Lung (tissue), 12 donors: ENCODE data around the gene PES1. TPM values are rescaled to one million over a fixed set of nuclear protein-coding genes. Genes with fewer than 3 reads are reported as not detected.
A peak's percentile ranks its signal among the peaks of the same experiment; 100 is the strongest.

ENCODE experiments used
- ATAC-seq: fragments of 200-7000 bp; cut with Tn5 transposase; one replicate; pipeline ENCODE4 v1.9.1; 2020; ENCODE audit warnings: moderate number of reproducible peaks; ENCODE audit not compliant: insufficient read depth, low FRiP score
- DNase-seq, 3 donors: peaks; one replicate each; pipeline ENCODE4 v3.0.0-alpha.2; 2013 to 2017
- H3K27ac ChIP-seq, 2 donors: one replicate each; pipeline ENCODE4 v1.5.1; 2013; ENCODE audit warnings: mild to moderate bottlenecking in 2 of 2, moderate library complexity in 2 of 2, control low read depth in 1 of 2, inconsistent platforms in 1 of 2, low read depth in 1 of 2, low read length in 1 of 2
- H3K27me3 ChIP-seq, 3 donors: one replicate each; pipeline ENCODE4 v1.5.1; 2013; ENCODE audit warnings: low read length in 2 of 3; ENCODE audit not compliant: control insufficient read depth in 3 of 3, insufficient read depth in 3 of 3
- H3K36me3 ChIP-seq, 4 donors: one replicate each; pipeline ENCODE4 v1.5.1; 2013; ENCODE audit warnings: low read length in 4 of 4, mild to moderate bottlenecking in 1 of 4, moderate library complexity in 1 of 4; ENCODE audit not compliant: control insufficient read depth in 4 of 4, insufficient read depth in 4 of 4
- H3K4me1 ChIP-seq, 5 donors: one replicate each; pipeline ENCODE4 v1.5.1; 2013; ENCODE audit warnings: low read length in 5 of 5, mild to moderate bottlenecking in 2 of 5, moderate library complexity in 1 of 5; ENCODE audit not compliant: control insufficient read depth in 5 of 5, insufficient read depth in 5 of 5
- H3K4me3 ChIP-seq: one replicate; pipeline ENCODE4 v1.5.1; 2013; ENCODE audit warnings: mild to moderate bottlenecking, control low read depth, moderate library complexity
- H3K9ac ChIP-seq, 2 donors: one replicate each; pipeline ENCODE4 v1.5.1; 2013; ENCODE audit warnings: low read length in 2 of 2, control low read depth in 1 of 2; ENCODE audit not compliant: insufficient read depth in 1 of 2
- H3K9me3 ChIP-seq, 4 donors: one replicate each; pipeline ENCODE4 v1.5.1; 2013; ENCODE audit warnings: low read length in 3 of 4, mild to moderate bottlenecking in 1 of 4, moderate library complexity in 1 of 4; ENCODE audit not compliant: control insufficient read depth in 4 of 4, insufficient read depth in 3 of 4
- CTCF ChIP-seq: IDR thresholded peaks from 2 replicates; pipeline ENCODE4 v1.5.1; 2012; ENCODE audit warnings: mild to moderate bottlenecking; ENCODE audit errors: control extremely low read depth, extremely low read depth
- WGBS, 2 donors: extraction: QIAGEN DNeasy Blood & Tissue Kit; methylation state at CpG; one replicate each; pipeline ENCODE4 v1.1.7; 2013; 5-methylcytosine and 5-hydroxymethylcytosine counted together
- polyA plus RNA-seq, 2 donors: library from polyadenylated mRNA; stranded (reverse); fragments of 200-250 nt; gene quantifications; one replicate each; pipeline ENCODE4 v1.2.1, GENCODE V29; 2013
- total RNA-seq, 2 donors: library from RNA; depleted of rRNA in 1 of 2; stranded (reverse); fragments of >200 nt in 1 of 2; gene quantifications; one replicate each; pipeline ENCODE4 v1.2.1, GENCODE V29; 2014 to 2021
- donor health status: control.
- donor health status: control.
- donor health status: Bipolar disorder and iron deficiency.
- donor health status: healthy.
- donor health status: DM: yes; HTN: yes; CAD: no.

Gene PES1
- total and polyA plus RNA-seq, 4 donors, result 34.4 to 77.2 (median 72.7) TPM

DNA sequence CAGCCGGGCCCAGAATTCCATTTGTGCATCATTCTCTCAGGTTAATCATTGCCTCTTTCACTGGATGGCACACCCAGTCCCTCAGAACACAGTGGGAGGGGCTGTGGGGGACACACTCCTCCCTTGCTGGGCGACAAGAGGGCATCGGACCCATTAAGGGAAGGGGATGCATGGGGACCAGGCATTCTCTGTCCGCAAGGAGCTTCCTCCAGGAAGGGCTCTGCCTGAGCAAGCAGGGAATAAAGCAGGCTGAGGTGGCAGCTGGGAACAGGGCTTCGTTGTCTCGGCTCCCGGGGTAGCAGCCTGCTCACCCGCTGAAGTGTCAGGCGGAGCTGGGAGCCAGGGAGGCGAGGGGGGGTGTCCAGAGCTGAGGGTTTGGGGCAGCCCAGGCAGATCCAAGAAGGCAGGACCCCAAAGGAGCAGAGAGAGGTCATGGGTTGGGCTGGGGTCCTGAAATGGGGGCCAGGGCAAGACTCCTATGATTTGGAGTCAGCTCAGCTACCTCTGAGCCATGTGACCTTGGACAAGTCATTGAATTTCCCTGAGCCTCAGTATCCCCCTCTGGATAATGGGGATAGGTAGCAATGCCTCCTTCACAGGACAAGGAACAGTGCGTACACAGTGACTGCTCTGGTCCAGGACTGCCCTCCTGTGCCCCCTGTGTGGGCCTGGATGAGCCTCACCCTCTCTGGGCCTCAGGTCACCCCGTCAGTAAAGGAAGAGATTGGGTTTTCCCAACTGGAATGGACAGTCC lies 18.7 kb downstream of the PES1 start:
- Histone ChIP-seq H3K9me3 (no peaks in the 10 kb centered on the region), H3K36me3 (peaks cover 3 to 21% (median 13%) of the 10 kb centered on the region in 4 donors), H3K4me3 (no peak overlapping the region), H3K9ac (no peak overlapping the region), H3K4me1 (peaks cover 0 to 11% (median 3%) of the 10 kb centered on the region in 5 donors), H3K27ac (peak overlapping the region in 1 of 2 donors; percentile 28), H3K27me3 (peaks cover 0 to 2% (median 0%) of the 10 kb centered on the region in 3 donors)
- no peak for ATAC-seq
- peak in 1 of 3 donors; percentile 26 for DNase-seq
- TF ChIP-seq CTCF, result no peak
- 42 to 57% methylated on average over 12 of the region's 12 CpGs for WGBS, 2 donors

- no peak for TF ChIP-seq CTCF
- Histone ChIP-seq H3K4me1 (peaks cover 0 to 11% (median 3%) of the 10 kb centered on the region in 5 donors), H3K9me3 (no peaks in the 10 kb centered on the region), H3K4me3 (no peak overlapping the region), H3K27ac (no peak overlapping the region), H3K36me3 (peaks cover 0 to 16% (median 10%) of the 10 kb centered on the region in 4 donors), H3K27me3 (peaks cover 0 to 2% (median 0%) of the 10 kb centered on the region in 3 donors), H3K9ac (no peak overlapping the region)
- 85 to 88% methylated on average over 6 of the region's 6 CpGs for WGBS, 2 donors
- DNase-seq, result no peak
- ATAC-seq, result no peak
Observed at GRCh38 chr22:30572210-30572609, 19.5 kb downstream of the PES1 start.

GRCh38 chr22:30569674-30570202 lies 22.0 kb downstream of the PES1 start:
- H3K4me1 ChIP-seq, result peaks cover 0 to 3% (median under 1%) of the 10 kb centered on the region in 5 donors
- ATAC-seq (no peak), DNase-seq (no peak)
- H3K27ac ChIP-seq, result no peak overlapping the region
- H3K36me3 ChIP-seq, result no peaks in the 10 kb centered on the region
- peaks cover 0 to 2% (median 0%) of the 10 kb centered on the region in 3 donors for H3K27me3 ChIP-seq
- WGBS, 2 donors, result 91 to 93% methylated on average over 10 of the region's 10 CpGs
- H3K9me3 ChIP-seq, result no peaks in the 10 kb centered on the region
- no peak for TF ChIP-seq CTCF
- H3K4me3 ChIP-seq, result no peak overlapping the region
- H3K9ac ChIP-seq, result no peak overlapping the region
